H9 (cell line): ENCODE results near the gene ZFYVE28. TPM values are rescaled to one million over a fixed set of nuclear protein-coding genes. Genes with fewer than 3 reads are reported as not detected.

ENCODE experiments used
- DNase-seq: peaks from one replicate; pipeline ENCODE4 v3.0.0-alpha.2; 2017
- H2AFZ ChIP-seq: one replicate; pipeline ENCODE4 v1.6.1; 2013; ENCODE audit warnings: mild to moderate bottlenecking, low read length, control low read depth, moderate library complexity
- H2AK5ac ChIP-seq: 2 replicates; pipeline ENCODE4 v1.6.1; 2013; ENCODE audit warnings: low read length, control low read depth, mixed read lengths; ENCODE audit not compliant: insufficient read length
- H2BK120ac ChIP-seq: one replicate; pipeline ENCODE4 v1.6.1; 2013; ENCODE audit warnings: low read depth, mild to moderate bottlenecking, low read length, control low read depth, inconsistent platforms; ENCODE audit not compliant: poor library complexity, severe bottlenecking
- H2BK12ac ChIP-seq: 2 replicates; pipeline ENCODE4 v1.6.1; 2013; ENCODE audit warnings: low read length, control low read depth, mixed read lengths, low read depth; ENCODE audit not compliant: insufficient read length
- H2BK15ac ChIP-seq: 2 replicates; pipeline ENCODE4 v1.6.1; 2013; ENCODE audit warnings: low read depth, low read length, control low read depth
- H2BK20ac ChIP-seq: one replicate; pipeline ENCODE4 v1.6.1; 2013; ENCODE audit warnings: low read depth, mild to moderate bottlenecking, low read length, control low read depth, inconsistent platforms; ENCODE audit not compliant: poor library complexity, severe bottlenecking
- H2BK5ac ChIP-seq: 2 replicates; pipeline ENCODE4 v1.6.1; 2013; ENCODE audit warnings: low read length, control low read depth, mixed read lengths; ENCODE audit not compliant: insufficient read length
- H3K14ac ChIP-seq: 2 replicates; pipeline ENCODE4 v1.6.1; 2013; ENCODE audit warnings: low read length, control low read depth; ENCODE audit not compliant: insufficient read depth
- H3K18ac ChIP-seq: 2 replicates; pipeline ENCODE4 v1.6.1; 2013; ENCODE audit warnings: low read depth, mild to moderate bottlenecking, mixed read lengths, low read length, control low read depth; ENCODE audit not compliant: insufficient read length
- H3K23ac ChIP-seq: 2 replicates; pipeline ENCODE4 v1.6.1; 2013; ENCODE audit warnings: low read length, control low read depth, mixed read lengths, low read depth; ENCODE audit not compliant: insufficient read length
- H3K23me2 ChIP-seq: 2 replicates; pipeline ENCODE4 v1.6.1; 2013; ENCODE audit warnings: low read depth, mild to moderate bottlenecking, mixed read lengths, low read length, control low read depth; ENCODE audit not compliant: insufficient read length, poor library complexity, severe bottlenecking
- H3K27ac ChIP-seq: 2 replicates; pipeline ENCODE4 v1.5.1; 2013; ENCODE audit warnings: low read length, control low read depth, mixed read lengths, low read depth; ENCODE audit not compliant: insufficient read length
- H3K27me3 ChIP-seq: 2 replicates; pipeline ENCODE4 v1.6.1; 2013; ENCODE audit warnings: low read length, control low read depth, inconsistent platforms; ENCODE audit not compliant: insufficient read depth
- H3K4ac ChIP-seq: 2 replicates; pipeline ENCODE4 v1.6.1; 2013; ENCODE audit warnings: low read depth, mild to moderate bottlenecking, control low read depth, inconsistent platforms, low read length, moderate library complexity
- H3K4me1 ChIP-seq: 2 replicates; pipeline ENCODE4 v1.6.1; 2013; ENCODE audit warnings: low read length, control low read depth, inconsistent platforms; ENCODE audit not compliant: insufficient read depth
- H3K4me2 ChIP-seq: 2 replicates; pipeline ENCODE4 v1.6.1; 2013; ENCODE audit warnings: low read length, control low read depth, mixed read lengths; ENCODE audit not compliant: insufficient read length, insufficient read depth
- H3K56ac ChIP-seq: 2 replicates; pipeline ENCODE4 v1.6.1; 2013; ENCODE audit warnings: low read depth, mild to moderate bottlenecking, mixed read lengths, low read length, control low read depth; ENCODE audit not compliant: insufficient read length
- H3K79me1 ChIP-seq: 2 replicates; pipeline ENCODE4 v1.6.1; 2013; ENCODE audit warnings: low read depth, mild to moderate bottlenecking, moderate library complexity, low read length, control low read depth, inconsistent platforms; ENCODE audit not compliant: insufficient read depth, poor library complexity, severe bottlenecking
- H3K79me2 ChIP-seq: 2 replicates; pipeline ENCODE4 v1.6.1; 2013; ENCODE audit warnings: low read length, control low read depth, inconsistent platforms; ENCODE audit not compliant: insufficient read depth
- H3K9ac ChIP-seq: 2 replicates; pipeline ENCODE4 v1.6.1; 2013; ENCODE audit warnings: low read length, control low read depth, mixed read lengths; ENCODE audit not compliant: insufficient read length; ENCODE audit errors: extremely low read depth
- H3K9me3 ChIP-seq: one replicate; pipeline ENCODE4 v1.6.1; 2013; ENCODE audit warnings: low read depth, low read length, inconsistent platforms; ENCODE audit not compliant: control insufficient read depth
- H3T11ph ChIP-seq: one replicate; pipeline ENCODE4 v1.6.1; 2013; ENCODE audit warnings: mild to moderate bottlenecking, low read length, control low read depth, inconsistent platforms
- H4K20me1 ChIP-seq: one replicate; pipeline ENCODE4 v1.6.1; 2013; ENCODE audit not compliant: control insufficient read depth, insufficient read length, insufficient read depth
- H4K5ac ChIP-seq: 2 replicates; pipeline ENCODE4 v1.6.1; 2013; ENCODE audit warnings: low read depth, mild to moderate bottlenecking, mixed read lengths, low read length, control low read depth; ENCODE audit not compliant: insufficient read length
- H4K8ac ChIP-seq: replicated peaks from 2 replicates; pipeline ENCODE4 v1.6.1; 2013; ENCODE audit warnings: low read length, control low read depth, mixed read lengths, low read depth; ENCODE audit not compliant: insufficient read length
- H4K91ac ChIP-seq: 2 replicates; pipeline ENCODE4 v1.6.1; 2013; ENCODE audit warnings: low read depth, mild to moderate bottlenecking, moderate library complexity, mixed read lengths, low read length, control low read depth; ENCODE audit not compliant: insufficient read length
- H3K27ac Mint-ChIP-seq, 3 experiments: 2 replicates in 2 of 3; 3 replicates in 1 of 3; pipeline ENCODE4 v1.8.0; 2020 to 2021; ENCODE audit warnings: mixed read lengths in 3 of 3, mild to moderate bottlenecking in 1 of 3, moderate library complexity in 1 of 3
- H3K27me3 Mint-ChIP-seq: 2 replicates; pipeline ENCODE4 v1.8.0; 2021; ENCODE audit warnings: low read depth, mild to moderate bottlenecking, moderate library complexity, mixed read lengths
- H3K36me3 Mint-ChIP-seq, 3 experiments: 2 replicates in 2 of 3; 3 replicates in 1 of 3; pipeline ENCODE4 v1.8.0; 2020 to 2021; ENCODE audit warnings: low read depth in 3 of 3, mixed read lengths in 3 of 3; ENCODE audit not compliant: insufficient read depth in 1 of 3
- H3K4me1 Mint-ChIP-seq, 2 experiments: 2 replicates each; pipeline ENCODE4 v1.8.0; 2020; ENCODE audit warnings: mixed read lengths in 2 of 2
- H3K4me3 Mint-ChIP-seq, 2 experiments: 2 replicates in 1 of 2; 3 replicates in 1 of 2; pipeline ENCODE4 v1.8.0; 2020 to 2021; ENCODE audit warnings: mild to moderate bottlenecking in 2 of 2, mixed read lengths in 2 of 2, moderate library complexity in 1 of 2
- H3K9me3 Mint-ChIP-seq, 2 experiments: 2 replicates in 1 of 2; 3 replicates in 1 of 2; pipeline ENCODE4 v1.8.0; 2020; ENCODE audit warnings: mild to moderate bottlenecking in 2 of 2, mixed read lengths in 2 of 2, moderate library complexity in 1 of 2
- WGBS: extraction: QIAGEN DNeasy Blood & Tissue Kit; methylation state at CpG from one replicate; pipeline ENCODE4 v1.1.7; 2013; ENCODE audit warnings: missing lambda C conversion rate, low lambda C conversion rate, mixed read lengths; ENCODE audit not compliant: insufficient read length; ENCODE audit errors: extremely low coverage; 5-methylcytosine and 5-hydroxymethylcytosine counted together
- total RNA-seq: library from RNA; stranded (reverse); gene quantifications from 2 replicates; pipeline ENCODE4 v1.2.1, GENCODE V29; 2021
- TF ChIP-seq, protein P1 (sequence below): fragments of 200-600 bp; sonication (generic); conservative IDR thresholded peaks from 3 replicates; pipeline ENCODE4 v1.8.0; 2021; ENCODE audit warnings: antibody characterized with exemption, mild to moderate bottlenecking

ZFYVE28 gene
- total RNA-seq, 1 experiment from 2014 or later = 0.98 TPM

GRCh38 chr4:2438822-2439718 is 20.6 kb upstream of the ZFYVE28 start:
- Histone ChIP-seq H3K9me3 (no peaks in the 10 kb centered on the region), H3K27ac (no peak overlapping the region), H3K79me1 (no peaks in the 10 kb centered on the region), H3K18ac (no peak overlapping the region), H3K4ac (no peak overlapping the region), H3K27me3 (no peaks in the 10 kb centered on the region), H3K56ac (no peak overlapping the region), H3T11ph (no peak overlapping the region), H2BK15ac (no peak overlapping the region), H4K8ac (no peak overlapping the region), H4K20me1 (no peaks in the 10 kb centered on the region), H2BK5ac (no peak overlapping the region), H3K4me2 (no peak overlapping the region), H2BK120ac (no peak overlapping the region), H2AFZ (no peak overlapping the region), H3K9ac (no peak overlapping the region), H2BK12ac (no peak overlapping the region), H2AK5ac (no peak overlapping the region), H3K23me2 (no peaks in the 10 kb centered on the region), H2BK20ac (no peak overlapping the region), H3K23ac (no peak overlapping the region), H4K5ac (no peak overlapping the region), H3K14ac (no peak overlapping the region), H3K79me2 (no peaks in the 10 kb centered on the region), H3K4me1 (no peaks in the 10 kb centered on the region), H4K91ac (no peak overlapping the region)
- Mint-ChIP-seq H3K4me3 (no peak overlapping the region), H3K27me3 (no peaks in the 10 kb centered on the region; the same call in 1 of the 2 replicates), H3K27ac (no peak overlapping the region; a peak in 1 of 7 replicates), H3K4me1 (peaks cover 1 to 5% of the 10 kb centered on the region in 2 experiments), H3K36me3 (no peaks in the 10 kb centered on the region), H3K9me3 (no peaks in the 10 kb centered on the region)
- TF ChIP-seq, protein P1, sequence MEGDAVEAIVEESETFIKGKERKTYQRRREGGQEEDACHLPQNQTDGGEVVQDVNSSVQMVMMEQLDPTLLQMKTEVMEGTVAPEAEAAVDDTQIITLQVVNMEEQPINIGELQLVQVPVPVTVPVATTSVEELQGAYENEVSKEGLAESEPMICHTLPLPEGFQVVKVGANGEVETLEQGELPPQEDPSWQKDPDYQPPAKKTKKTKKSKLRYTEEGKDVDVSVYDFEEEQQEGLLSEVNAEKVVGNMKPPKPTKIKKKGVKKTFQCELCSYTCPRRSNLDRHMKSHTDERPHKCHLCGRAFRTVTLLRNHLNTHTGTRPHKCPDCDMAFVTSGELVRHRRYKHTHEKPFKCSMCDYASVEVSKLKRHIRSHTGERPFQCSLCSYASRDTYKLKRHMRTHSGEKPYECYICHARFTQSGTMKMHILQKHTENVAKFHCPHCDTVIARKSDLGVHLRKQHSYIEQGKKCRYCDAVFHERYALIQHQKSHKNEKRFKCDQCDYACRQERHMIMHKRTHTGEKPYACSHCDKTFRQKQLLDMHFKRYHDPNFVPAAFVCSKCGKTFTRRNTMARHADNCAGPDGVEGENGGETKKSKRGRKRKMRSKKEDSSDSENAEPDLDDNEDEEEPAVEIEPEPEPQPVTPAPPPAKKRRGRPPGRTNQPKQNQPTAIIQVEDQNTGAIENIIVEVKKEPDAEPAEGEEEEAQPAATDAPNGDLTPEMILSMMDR = no peak
- DNase-seq = no peak
- no CpG with 5 or more reads among the region's 16 CpGs for WGBS
